Measurements from ENCODE around the gene UGT2B7.
"Not testable (repeated sequence)": the region's sequence is repeated elsewhere in the genome, so short reads cannot be mapped to it uniquely, and the experiment has no call there.

Gene UGT2B7

DNA sequence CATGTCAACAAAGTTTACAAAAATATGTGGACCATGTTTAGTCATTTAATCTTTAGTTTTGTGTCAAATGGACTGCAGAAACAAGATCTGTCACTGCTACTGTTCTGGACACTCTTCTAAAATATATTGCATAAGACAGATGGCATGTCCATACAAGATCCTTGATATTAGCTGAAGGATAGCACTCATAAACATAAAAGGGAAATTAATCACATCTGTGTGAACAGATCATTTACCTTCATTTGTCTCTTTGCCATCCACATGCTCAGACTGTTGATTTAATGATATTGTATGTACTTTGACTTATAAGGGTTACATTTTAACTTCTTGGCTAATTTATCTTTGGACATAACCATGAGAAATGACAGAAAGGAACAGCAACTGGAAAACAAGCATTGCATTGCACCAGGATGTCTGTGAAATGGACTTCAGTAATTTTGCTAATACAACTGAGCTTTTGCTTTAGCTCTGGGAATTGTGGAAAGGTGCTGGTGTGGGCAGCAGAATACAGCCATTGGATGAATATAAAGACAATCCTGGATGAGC lies at the start of gene UGT2B7:
Gene UGT2B7, plus strand, starts transcription at position 364 of the 546 bp plus-strand sequence. Its CDS starts 47 bp downstream, at position 411.
- DNase-seq = no peak

DNA sequence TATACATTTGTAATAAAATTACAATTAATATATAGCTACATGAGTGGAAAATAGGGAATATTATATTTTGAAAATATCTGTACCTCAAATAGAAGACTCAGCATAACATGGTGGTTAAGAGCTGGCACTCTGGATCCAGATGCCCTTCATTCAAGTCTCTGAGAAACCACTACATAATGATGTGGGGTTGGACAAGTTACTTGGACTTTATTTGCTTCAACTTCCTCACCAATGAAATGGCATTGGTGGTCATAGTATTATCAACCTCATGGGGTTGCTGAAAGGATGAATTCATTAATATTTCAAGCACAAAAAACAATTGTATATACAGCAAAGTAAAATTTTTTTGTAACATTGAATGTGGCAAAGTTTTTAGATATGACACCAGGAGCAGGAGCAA lies 46.4 kb upstream of the UGT2B7 start:
- no peak for DNase-seq

DNA sequence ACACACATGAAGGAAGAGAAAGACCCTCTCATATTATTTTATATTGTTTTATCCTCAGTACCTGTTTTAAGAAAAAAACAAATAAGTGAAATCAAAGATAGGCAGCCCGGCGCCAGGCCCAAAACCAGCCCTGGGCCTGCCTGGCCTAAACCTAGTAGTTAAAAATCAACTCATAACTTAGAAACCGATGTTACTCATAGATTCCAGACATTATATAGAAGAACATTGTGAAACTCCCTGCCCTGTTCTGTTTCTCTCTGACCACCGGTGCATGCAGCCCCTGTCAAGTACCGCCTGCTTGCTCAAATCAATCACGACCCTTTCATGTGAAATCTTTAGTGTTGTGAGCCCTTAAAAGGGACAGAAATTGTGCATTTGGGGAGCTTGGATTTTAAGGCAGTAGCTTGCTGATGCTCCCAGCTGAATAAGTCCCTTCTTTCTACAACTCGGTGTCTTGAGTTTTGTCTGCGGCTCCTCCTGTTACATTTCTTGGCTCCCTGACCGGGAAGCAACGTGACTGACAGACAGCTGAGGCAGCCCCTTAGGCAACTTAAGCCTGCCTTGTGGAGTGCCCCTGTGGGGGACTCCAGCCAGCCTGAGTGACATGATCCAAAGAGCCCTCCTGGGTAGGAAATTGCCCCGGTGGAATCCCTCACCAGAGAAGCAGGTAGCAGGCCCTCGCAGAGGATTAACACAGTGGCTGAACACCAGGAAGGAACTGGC lies 45.3 kb upstream of the UGT2B7 start:
- not testable (repeated sequence) for DNase-seq

DNA sequence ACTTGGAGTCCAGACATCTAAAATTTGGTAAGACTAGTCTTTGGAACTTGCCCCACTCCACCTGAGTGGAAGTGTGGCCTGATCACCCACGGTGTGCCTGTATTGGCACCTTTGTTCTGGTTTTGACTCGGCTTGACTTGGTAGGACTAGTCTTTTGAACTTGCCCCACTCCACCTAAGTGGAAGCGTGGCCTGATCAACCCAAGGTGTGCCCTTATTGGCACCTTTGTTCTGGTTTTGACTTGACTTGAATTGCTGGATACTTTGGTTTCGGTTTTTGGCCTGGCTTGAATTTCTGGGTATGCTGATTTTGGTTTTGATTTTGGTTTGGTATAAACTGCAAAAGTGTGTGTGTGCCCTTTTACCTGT lies 44.7 kb upstream of the UGT2B7 start:
- no peak for DNase-seq

DNA sequence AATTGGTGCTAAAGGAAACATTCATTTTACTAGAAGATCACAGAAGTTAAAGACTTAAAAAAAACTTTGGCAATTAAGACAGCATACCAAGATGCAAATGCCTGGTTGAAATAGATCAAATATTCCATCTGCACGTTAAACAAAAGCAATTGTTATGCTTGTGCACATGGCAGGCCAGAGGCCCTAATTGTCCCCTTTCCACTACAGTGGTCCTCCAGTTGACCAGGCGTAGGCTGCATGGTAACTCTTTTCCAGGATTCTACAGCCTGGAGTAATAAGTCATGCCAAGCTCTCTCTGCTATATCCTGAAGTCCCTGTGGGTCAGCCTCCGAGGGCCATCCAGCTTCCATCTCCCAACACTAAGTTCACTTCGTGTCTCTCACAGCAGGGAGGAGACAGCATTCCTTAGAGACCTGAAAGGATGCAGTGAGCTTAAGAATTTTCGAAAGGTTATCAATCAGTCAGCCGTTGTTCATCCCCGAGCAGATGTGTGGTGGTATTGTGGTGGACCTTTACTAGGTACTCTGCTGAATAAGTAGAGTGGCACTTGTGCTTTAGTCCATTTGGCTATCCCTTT lies 42.9 kb upstream of the UGT2B7 start:
- not testable (repeated sequence) for DNase-seq

DNA sequence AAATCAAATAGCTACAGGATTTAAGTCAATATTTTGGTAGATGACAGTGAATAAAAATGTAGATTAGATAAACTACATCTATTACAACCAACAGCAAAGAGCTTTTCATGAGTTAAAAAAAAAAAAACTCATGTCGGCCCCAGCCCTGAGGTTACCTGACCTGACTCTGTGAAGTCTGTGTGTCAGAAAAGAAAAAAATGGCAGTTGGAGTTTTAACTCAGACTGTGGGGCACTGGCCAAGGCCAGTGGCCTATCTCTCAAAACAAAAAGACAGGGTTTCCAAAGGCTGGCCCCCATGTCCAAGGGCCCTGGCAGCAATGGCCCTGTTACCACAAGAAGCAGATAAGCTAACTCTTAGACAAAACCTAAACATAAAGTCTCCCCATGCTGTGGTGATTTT lies 42.2 kb upstream of the UGT2B7 start:
- DNase-seq = not testable (repeated sequence)

DNA sequence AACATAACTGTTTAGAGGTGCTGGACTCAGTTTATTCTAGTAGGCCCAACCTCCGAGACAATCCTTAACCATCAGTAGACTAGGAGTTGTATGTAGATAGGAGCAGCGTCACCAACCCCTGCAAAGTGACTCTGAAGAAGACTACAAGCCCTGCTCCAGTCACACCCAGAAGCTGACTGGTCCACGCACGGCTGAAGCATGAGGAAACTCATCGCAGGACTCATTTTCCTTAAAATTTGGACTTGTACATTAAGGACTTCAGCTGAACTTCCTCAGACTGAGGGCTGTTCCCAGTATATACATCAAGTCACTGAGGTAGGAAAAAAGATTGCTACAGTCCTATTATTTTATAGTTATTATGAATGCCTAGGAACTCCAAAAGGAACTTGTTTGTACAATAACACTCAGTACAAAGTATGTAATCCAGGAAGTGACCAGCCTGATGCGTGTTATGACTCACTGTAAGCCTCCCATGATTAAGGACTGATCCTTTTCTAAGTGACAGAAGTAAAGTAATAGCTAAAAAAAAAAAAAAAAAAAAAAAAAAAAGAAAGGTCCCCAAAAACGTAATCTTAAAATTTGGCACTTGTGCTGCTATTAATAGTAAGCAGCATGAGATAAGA lies 41.6 kb upstream of the UGT2B7 start:
- DNase-seq = no peak

DNA sequence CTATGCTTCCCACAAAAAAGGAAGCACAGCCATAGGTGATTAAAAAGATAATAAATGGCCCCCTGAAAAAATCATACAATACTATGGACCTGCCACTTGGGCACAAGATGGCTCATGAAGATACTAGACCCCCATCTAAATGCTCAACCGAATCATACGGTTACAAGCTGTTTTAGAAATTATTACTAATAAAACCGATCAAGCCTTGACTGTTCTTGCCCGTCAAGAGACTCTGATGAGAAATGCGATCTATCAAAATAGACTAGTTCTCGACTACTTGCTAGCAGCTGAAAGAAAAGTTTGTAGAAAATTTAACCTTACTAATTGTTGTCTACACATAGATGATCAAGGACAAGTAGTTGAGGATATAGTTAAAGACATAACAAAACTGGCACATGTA lies 40.1 kb upstream of the UGT2B7 start:
- DNase-seq = no peak

DNA sequence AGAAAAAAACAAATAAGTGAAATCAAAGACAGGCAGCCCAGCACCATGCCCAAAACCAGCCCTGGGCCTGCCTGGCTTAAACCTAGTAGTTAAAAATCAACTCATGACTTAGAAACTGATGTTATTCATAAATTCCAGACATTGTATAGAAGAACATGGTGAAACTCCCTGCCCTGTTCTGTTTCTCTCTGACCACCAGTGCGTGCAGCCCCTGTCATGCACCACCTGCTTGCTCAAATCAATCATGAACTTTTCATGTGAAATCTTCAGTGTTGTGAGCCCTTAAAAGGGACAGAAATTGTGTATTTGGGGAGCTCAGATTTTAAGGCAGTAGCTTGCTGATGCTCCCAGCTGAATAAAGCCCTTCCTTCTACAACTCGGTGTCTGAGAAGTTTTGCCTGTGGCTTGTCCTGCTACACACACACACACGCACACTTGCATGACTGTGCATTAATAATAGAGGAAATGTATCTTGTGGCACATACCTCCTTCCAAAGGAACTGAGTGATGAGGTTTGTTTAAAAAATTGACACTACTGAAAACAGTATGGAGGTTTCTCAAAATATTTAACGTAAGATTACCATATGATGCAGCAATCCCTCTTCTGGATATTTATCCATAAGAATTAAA lies 39.2 kb upstream of the UGT2B7 start:
- no peak for DNase-seq

DNA sequence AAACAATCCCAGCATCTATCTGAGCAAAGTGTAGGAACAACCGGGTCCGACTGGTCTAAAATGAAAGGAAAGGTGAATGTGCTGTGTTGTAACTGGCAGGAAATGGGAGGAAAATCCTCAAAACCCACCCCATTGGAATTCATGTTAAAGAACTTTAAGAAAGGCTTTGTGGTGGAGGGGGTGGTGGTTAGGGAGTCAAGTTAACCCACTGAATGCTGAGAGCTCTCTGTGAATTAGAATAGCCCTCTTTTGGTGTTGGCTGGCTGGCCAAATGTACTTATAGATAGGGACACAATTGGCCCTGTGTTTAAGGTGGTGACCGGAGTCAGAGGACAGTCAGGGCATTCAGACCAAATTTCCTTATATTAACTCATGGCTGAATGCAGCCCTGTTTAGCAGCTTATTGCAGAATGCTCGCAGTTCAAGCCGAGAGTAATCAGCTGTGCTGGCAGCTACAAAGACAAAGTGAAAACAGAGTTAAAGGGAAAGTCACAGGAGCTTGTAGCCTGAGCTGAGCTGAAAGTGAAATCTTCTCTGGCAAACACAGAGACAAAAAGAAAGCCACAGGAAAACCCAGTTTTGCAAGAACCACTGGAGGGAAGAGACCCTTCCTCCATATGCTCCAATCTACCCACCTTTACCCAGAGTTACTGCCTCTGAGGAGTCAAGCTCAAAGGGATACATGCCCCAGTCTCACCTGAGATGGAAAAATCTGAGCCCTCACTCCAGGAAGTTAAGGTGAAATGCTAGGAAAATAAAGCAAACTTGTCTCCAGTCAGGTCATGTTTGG lies 38.5 kb upstream of the UGT2B7 start:
- peak; percentile 36 for DNase-seq

DNA sequence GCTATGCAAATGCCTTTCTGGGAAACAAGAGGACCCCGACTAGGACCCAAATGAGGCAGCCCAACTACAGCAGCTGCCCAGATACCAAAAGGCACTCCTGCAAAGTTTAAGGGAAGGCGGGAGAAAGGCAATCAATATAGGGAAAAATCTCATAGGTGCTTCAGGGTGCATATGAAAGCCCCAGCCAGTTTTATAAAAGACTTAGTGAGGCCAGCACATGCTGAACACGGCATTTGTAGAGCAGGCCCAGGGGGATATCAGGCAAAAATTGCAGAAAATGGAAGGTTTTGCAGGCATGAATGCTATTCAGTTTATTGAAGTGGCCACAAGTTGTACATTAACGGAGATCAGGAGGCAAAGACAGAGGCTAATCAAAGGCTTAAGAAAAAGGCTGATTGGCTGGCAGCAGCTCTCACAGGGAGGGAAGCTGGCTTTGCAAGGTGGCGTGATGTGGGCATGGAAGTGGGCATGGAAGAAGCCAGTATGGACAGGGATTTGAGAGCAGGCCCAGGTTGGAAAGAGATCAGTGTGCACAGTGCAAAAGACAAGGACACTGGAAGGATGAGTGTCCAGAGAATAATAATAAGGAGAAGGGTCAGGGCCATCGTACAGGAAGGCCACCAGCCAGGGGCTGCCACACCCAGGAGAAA lies 37.7 kb upstream of the UGT2B7 start:
- no peak for DNase-seq

DNA sequence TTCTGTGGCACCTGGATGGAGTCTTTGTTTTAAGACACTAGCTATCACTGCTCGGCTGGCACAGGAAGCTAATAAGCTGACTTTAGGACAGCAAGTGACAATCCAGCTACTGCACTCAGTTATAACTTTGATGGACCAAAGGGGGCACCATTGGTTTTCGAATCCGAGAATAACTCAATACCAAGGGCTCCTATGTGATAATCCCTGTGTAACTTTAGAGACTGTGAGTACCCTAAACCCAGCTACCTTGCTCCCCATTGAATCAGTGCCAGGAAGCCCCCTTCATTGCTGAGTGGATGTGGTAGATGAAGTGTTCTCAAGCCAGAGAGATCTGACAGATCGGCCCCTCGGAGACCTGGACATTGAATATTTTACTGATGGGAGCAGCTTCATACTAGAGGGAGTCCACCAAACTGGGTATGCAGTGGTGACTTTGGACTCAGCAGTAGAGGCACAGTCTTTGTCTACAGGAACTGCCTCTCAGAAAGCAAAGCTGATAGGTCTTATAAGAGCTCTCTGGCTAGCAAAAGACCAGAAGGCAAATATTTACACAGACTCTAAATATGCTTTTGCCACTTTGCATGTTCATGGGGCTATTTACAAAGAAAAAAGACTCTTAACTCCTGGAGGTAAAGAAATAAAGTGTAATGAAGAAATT lies 35.5 kb upstream of the UGT2B7 start:
- no peak for DNase-seq

DNA sequence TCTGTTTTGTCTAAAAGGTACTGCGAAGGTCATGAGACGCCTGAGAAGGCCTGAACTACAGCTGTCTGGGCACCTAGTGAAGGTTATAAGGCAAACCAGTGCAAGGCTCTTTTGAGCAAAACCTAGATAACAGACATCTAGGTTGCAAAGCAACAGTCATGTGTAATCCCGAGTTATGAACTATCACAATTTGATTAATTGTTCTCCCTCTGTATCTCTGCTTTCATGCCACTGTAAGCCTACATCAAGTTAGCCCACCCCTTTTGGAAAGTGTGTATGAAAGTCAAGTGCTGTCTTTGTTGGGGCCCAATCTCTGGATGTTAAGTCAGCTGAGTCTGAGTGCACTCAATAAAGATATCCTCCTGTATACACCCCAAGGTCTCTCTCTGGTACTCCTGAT lies 31.9 kb upstream of the UGT2B7 start:
- no peak for DNase-seq

DNA sequence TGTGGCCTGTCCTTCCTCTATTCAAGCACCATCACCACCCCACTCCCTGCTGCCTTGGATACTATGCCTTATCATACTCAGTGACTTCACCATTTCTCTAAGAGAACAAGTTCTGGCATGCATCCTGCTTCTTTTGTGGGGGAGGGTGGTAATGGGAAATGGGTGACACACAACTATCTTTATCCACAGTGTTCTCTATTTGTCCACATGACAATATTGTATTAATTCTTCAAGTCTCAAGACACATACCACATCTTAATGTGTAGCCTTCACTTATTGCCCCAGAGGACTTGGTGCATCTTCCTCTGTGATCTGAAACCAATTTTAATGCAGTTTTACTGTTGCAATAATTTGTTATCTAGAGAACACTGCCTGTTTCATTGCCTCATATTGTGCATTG lies 29.3 kb upstream of the UGT2B7 start:
- DNase-seq = no peak

DNA sequence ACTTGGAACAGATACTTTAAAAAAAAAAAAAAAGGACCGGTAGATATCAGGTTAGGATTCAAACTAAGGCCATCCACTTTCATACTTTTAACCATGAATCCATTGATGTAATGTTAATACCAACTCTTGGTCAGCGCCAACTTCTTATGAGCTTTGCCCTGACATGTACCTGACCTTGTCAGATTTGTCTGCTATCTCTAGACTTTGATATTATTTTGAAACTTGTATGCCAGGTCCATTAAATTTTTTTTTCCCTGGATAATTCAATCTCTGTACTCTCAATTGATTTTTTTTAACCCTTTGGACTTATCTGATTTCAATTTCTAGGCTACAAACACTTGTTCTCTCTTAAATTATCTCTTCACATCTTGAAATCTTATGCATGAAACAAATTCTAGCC lies 27.2 kb upstream of the UGT2B7 start:
- DNase-seq = no peak

DNA sequence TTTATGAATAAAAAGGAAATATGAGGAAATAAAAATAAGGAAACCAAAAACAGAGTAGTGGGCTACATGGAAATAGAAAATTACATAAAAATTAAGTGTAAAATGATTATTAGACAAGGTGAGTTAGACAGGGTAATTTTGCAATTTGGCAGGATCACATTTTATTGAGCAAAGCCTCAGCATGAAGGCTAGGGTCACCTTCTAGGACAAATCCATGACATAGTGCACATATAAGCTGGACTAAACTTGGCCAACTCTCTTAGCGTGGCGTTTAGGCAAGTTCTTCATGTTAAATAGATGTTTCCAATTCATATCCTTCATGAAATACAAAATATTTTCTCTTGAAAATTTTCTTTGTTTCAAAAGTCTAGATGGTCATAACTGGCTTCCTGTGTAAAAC lies 25.7 kb upstream of the UGT2B7 start:
- no peak for DNase-seq

DNA sequence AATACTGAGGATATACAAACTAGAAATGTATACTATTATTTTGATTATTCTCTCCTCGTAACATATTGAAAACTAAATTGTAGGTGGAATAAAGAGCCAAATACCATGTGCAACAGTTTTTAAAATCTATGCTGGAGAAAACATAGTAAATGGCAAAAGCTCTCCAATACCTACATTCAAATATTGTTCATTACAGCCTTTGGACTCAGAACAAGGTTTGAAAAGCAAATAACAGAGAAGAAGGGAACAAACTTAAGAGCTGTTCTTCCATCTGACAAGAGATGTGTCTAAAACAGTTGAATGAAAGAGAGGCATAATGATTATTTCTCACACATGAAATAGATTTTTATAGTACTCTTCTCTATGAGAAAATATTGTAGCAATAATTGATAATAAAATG lies 25.0 kb upstream of the UGT2B7 start:
- no peak for DNase-seq

DNA sequence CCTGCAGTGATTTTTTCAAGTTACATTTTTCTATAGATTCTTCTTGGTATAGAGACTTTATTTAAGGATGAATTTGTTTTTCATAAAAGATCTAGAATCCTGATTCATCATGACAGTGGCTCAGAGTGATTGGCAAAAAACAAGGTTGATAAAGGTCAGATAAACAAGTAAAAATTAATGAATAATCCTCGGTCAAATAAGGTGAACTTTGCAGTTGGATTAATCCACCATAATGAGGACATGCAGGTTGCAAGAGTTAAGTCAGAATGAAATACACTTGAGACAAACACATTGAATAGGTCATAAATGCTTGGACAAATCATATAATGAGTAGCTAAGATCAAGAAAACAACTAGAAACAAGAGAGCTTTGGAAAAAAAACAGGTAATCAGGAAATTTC lies 22.9 kb upstream of the UGT2B7 start:
- no peak for DNase-seq

DNA sequence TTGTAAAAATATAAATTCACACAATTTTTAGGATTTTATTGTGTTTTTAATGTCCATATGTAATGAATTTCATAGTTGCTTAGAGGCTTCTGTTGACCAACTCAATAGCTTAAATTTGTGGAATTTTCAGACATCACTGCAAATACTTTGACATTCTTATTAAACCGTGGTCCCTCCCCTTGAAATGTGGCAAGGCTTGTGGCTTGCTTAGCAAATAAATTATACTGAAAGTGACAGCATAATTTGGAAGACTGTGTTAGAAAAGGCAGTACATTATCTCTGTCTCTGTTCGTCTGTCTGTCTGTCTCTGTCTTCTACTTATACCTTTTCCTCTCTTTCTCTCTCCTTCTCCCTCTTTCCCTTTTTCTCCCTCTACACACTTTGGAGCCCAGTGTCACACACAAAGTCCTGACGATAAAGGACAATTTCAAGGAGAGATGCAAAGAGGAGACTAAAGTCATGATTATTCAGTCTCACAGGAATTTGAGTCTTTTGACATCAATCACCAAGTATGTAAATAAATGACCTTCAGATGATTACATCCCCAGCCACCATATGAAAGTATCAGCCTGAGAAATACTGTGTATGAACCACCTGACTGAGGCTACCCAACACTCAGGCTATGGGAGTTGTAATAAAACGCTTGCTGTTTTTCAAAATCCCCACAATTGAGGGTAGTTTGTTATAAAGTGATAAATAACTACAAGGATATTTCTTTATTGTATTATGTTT lies 21.0 kb upstream of the UGT2B7 start:
- no peak for DNase-seq

DNA sequence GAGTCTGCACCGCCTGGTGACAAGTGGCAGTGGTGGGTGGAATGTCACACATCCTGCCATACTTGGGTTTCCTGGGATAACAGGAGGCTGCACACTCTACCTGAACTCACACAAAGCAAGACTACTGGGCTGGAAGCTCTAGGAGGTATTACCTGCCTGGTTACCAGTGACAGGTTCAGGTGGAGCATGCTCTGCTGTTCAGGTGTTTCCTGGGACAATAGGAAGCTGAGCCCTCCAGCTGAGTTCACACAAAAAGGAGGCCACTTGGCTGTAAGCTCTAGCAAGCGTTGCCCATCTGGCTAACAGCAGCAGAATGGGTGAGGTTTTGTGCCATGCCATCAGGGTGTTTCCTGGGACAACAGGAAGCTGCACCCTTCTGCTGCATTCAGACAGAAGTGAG lies 17.4 kb upstream of the UGT2B7 start:
- DNase-seq = no peak

DNA sequence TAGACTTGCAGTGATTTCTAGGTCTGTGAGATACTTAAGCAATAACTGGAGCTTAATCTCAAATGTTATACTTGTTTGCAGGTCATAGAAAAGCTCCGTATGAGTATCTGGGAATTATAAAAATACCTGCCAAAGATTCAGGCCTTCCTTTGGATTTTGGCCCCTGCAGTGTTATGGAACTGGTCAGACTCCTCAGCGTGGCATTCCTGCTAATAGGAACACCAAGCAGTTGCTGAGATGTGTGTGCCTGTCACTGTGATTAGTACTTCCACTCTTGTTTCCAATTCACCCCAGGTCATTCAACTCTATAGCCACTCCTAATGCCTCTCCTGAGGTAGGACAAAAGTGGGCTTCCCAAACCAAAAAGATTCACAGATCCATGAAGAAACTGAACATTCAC lies 7.8 kb upstream of the UGT2B7 start:
- DNase-seq = no peak

Data from right hindlimb (tissue), 1 donor.